PC-3 (cell line): ENCODE measurements around the gene HAO1. TPM values are rescaled to one million over a fixed set of nuclear protein-coding genes. Genes with fewer than 3 reads are reported as not detected.

ENCODE experiments used
- ATAC-seq: fragments of 200-7000 bp; cut with Tn5 transposase; 2 replicates; pipeline ENCODE4 v1.9.1; 2020; ENCODE audit warnings: mild to moderate bottlenecking, moderate library complexity
- BruUV-seq: library from RNA; stranded (reverse); fragments of 400-500 nt; replicated peaks from 2 replicates; lab custom pipeline; 2021; lab: Mats Ljungman, UMichigan
- CTCF ChIA-PET: fragments of 300-600 bp; sonication (Branson Sonifier 250); formaldehyde crosslinking; loops from one replicate; lab custom pipeline; 2022; ENCODE audit warnings: antibody characterized with exemption; lab: Charles Lee
- POLR2A ChIA-PET: fragments of 300-600 bp; sonication (Branson Sonifier 250); formaldehyde crosslinking; loops from one replicate; lab custom pipeline; 2022; ENCODE audit warnings: antibody characterized with exemption; ENCODE audit not compliant: unreplicated experiment; lab: Charles Lee
- DNase-seq: peaks from one replicate; pipeline ENCODE4 v3.0.0-alpha.2; 2015
- H2AFZ ChIP-seq: fragments of 300-600 bp; sonication (generic); 2 replicates; pipeline ENCODE4 v1.6.0; 2016; ENCODE audit warnings: antibody characterized with exemption, low read length
- H3F3A ChIP-seq: fragments of 300-600 bp; sonication (generic); one replicate; pipeline ENCODE4 v1.6.0; 2017; ENCODE audit warnings: antibody characterized with exemption, low read length, control low read depth, mild to moderate bottlenecking; ENCODE audit not compliant: unreplicated experiment
- H3K27ac ChIP-seq: fragments of 300-600 bp; sonication (generic); 2 replicates; pipeline ENCODE4 v1.5.1; 2016; ENCODE audit warnings: mild to moderate bottlenecking, low read length
- H3K27me3 ChIP-seq: fragments of 300-600 bp; sonication (generic); 2 replicates; pipeline ENCODE4 v1.6.1; 2016; ENCODE audit warnings: low read length, mixed read lengths
- H3K36me3 ChIP-seq: fragments of 300-600 bp; sonication (generic); 2 replicates; pipeline ENCODE4 v1.6.1; 2016; ENCODE audit warnings: low read depth, mixed run types, low read length, mixed read lengths
- H3K4me1 ChIP-seq: fragments of 300-600 bp; sonication (generic); 2 replicates; pipeline ENCODE4 v1.5.1; 2016; ENCODE audit warnings: low read length; ENCODE audit not compliant: insufficient read depth
- H3K4me2 ChIP-seq: fragments of 300-600 bp; sonication (generic); 2 replicates; pipeline ENCODE4 v1.6.0; 2016; ENCODE audit warnings: low read length
- H3K4me3 ChIP-seq: fragments of 300-600 bp; sonication (generic); 2 replicates; pipeline ENCODE4 v1.5.1; 2016; ENCODE audit warnings: mild to moderate bottlenecking, low read length, mixed read lengths
- H3K79me2 ChIP-seq: fragments of 300-600 bp; sonication (generic); 2 replicates; pipeline ENCODE4 v1.6.1; 2017; ENCODE audit warnings: low read length, mixed read lengths
- H3K9ac ChIP-seq: fragments of 300-600 bp; sonication (generic); 2 replicates; pipeline ENCODE4 v1.6.0; 2016; ENCODE audit warnings: mild to moderate bottlenecking, low read length
- H3K9me2 ChIP-seq: fragments of 300-600 bp; sonication (generic); replicated peaks from 2 replicates; pipeline ENCODE4 v1.6.1; 2016; ENCODE audit warnings: mixed run types, low read length, mixed read lengths
- H3K9me3 ChIP-seq: fragments of 300-600 bp; sonication (generic); 2 replicates; pipeline ENCODE4 v1.6.1; 2016; ENCODE audit warnings: low read length, mixed read lengths
- H4K20me1 ChIP-seq: fragments of 300-600 bp; sonication (generic); 2 replicates; pipeline ENCODE4 v1.6.1; 2016; ENCODE audit warnings: low read length, mixed read lengths
- EZH2 ChIP-seq: fragments of 300-600 bp; sonication (generic); IDR thresholded peaks from one replicate; pipeline ENCODE4 v1.6.1; 2017; ENCODE audit warnings: antibody characterized with exemption, mild to moderate bottlenecking, low read length; ENCODE audit not compliant: unreplicated experiment
- EZH2phosphoT487 ChIP-seq: fragments of 300-600 bp; sonication (generic); IDR thresholded peaks from 2 replicates; pipeline ENCODE4 v1.6.1; 2018; ENCODE audit warnings: mild to moderate bottlenecking, antibody characterized with exemption, low read length, borderline replicate concordance
- intact Hi-C: fragments of 100-400 bp; cut with micrococcal nuclease; formaldehyde crosslinking; loops from 2 replicates; pipeline ENCODE4 v1.9.0; 2023
- total RNA-seq: library from RNA; depleted of rRNA; stranded (reverse); fragments of >200 nt; gene quantifications from 2 replicates; pipeline ENCODE4 v1.2.3, GENCODE V29; 2014
- TF ChIP-seq, protein P1 (sequence below): fragments of 300-600 bp; sonication (generic); conservative IDR thresholded peaks from 2 replicates; pipeline ENCODE4 v1.5.1; 2017; ENCODE audit warnings: antibody characterized with exemption, low read depth, mild to moderate bottlenecking, low read length

Gene HAO1
- total RNA-seq, 1 experiment from 2014 or later: 0.33 TPM

GRCh38 chr20:7943891-7944290 is 3.6 kb upstream of the HAO1 start:
- no peaks in the 10 kb centered on the region for H3F3A ChIP-seq
- H3K27ac ChIP-seq: no peak overlapping the region
- H2AFZ ChIP-seq: no peak overlapping the region
- no peaks in the 10 kb centered on the region for H3K79me2 ChIP-seq
- no peaks in the 10 kb centered on the region for H3K4me1 ChIP-seq
- no peaks in the 10 kb centered on the region for H3K36me3 ChIP-seq
- no peak overlapping the region for H3K9ac ChIP-seq
- no peaks in the 10 kb centered on the region for H4K20me1 ChIP-seq
- ChIA-PET POLR2A (no interaction called here), CTCF (no interaction called here)
- DNase-seq: no peak
- no peak for ATAC-seq
- intact Hi-C loops: no loop called here
- BruUV-seq: no TSS peak
- H3K9me2 ChIP-seq: 0 out of 2 replicates have a peak, but pooled peaks cover 3% of the 10 kb centered on the region
- no peak overlapping the region for H3K4me3 ChIP-seq
- H3K9me3 ChIP-seq: no peaks in the 10 kb centered on the region
- TF ChIP-seq, protein P1, sequence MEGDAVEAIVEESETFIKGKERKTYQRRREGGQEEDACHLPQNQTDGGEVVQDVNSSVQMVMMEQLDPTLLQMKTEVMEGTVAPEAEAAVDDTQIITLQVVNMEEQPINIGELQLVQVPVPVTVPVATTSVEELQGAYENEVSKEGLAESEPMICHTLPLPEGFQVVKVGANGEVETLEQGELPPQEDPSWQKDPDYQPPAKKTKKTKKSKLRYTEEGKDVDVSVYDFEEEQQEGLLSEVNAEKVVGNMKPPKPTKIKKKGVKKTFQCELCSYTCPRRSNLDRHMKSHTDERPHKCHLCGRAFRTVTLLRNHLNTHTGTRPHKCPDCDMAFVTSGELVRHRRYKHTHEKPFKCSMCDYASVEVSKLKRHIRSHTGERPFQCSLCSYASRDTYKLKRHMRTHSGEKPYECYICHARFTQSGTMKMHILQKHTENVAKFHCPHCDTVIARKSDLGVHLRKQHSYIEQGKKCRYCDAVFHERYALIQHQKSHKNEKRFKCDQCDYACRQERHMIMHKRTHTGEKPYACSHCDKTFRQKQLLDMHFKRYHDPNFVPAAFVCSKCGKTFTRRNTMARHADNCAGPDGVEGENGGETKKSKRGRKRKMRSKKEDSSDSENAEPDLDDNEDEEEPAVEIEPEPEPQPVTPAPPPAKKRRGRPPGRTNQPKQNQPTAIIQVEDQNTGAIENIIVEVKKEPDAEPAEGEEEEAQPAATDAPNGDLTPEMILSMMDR: no peak
- no peak for TF ChIP-seq EZH2
- TF ChIP-seq EZH2phosphoT487: no peak
- H3K27me3 ChIP-seq: peaks cover 33% of the 10 kb centered on the region; the same call in 1 of the 2 replicates
- no peak overlapping the region for H3K4me2 ChIP-seq

DNA sequence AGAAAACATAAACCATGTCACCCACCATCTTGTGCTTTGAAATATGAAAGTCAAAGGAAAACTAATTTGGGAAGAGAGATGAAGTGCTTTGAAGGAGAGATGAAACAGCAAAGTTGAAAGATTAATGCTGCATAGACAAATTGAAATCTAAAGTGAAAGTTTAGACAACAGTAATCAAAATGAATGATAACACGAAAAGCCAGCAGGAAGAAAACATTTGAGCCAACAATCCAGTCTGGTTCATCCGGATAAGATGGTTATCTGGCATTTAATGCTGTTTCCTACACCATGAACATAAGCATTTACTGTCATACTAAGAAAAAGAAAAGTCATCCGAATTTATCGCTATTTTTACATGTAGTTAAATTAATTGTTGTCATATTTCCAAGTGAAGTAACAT is 595 bp downstream of the HAO1 start:
- no peak overlapping the region for H2AFZ ChIP-seq
- CTCF ChIA-PET: no interaction called here
- H3K27me3 ChIP-seq: peaks cover 11% of the 10 kb centered on the region; the same call in 1 of the 2 replicates

DNA sequence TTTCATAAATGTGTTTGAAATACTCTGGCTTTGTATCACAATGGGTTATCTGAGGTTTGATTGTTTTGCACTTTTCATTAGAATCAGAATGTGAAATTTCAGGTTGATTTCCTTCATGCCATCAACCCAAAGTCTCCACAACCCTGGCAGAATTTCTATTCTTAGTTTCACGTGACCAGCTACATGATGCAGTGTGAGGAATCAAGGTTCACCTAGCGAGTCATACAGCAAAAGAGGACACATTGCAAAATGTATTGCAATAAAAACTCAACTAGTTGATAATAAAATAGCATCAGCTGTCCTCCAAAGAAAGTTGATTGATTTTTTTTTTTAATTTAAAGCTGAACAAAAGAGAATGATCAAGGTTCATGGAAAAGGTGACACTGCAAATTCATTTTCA is 2.2 kb downstream of the HAO1 start:
- Histone ChIP-seq H3F3A (no peaks in the 10 kb centered on the region), H3K4me2 (no peak overlapping the region), H3K4me3 (no peak overlapping the region), H3K36me3 (no peaks in the 10 kb centered on the region), H3K27me3 (peaks cover 3% of the 10 kb centered on the region; the same call in 1 of the 2 replicates), H3K79me2 (no peaks in the 10 kb centered on the region), H3K9me3 (no peaks in the 10 kb centered on the region), H4K20me1 (no peaks in the 10 kb centered on the region), H3K4me1 (peaks cover 7% of the 10 kb centered on the region), H3K9me2 (no peaks in the 10 kb centered on the region), H3K9ac (no peak overlapping the region), H3K27ac (no peak overlapping the region), H2AFZ (no peak overlapping the region)
- ATAC-seq (no peak), DNase-seq (no peak)
- POLR2A ChIA-PET: no interaction called here
- no TSS peak for BruUV-seq
- TF ChIP-seq EZH2phosphoT487 (no peak), EZH2 (no peak)
- TF ChIP-seq, protein P1: no peak
- intact Hi-C loops: loop anchor here (5.0 kb wide), 1 partner anchor 104 kb away; no protein-coding TSS in a partner anchor
- CTCF ChIA-PET: interaction anchor here (0.5 to 2.5 kb wide), 3 partner anchors 50 to 821 kb away, joined by 4 to 46 read pairs (median 8); no protein-coding TSS in a partner anchor

More for the DNA sequence above, 595 bp downstream of the HAO1 start:
- H3K79me2 ChIP-seq: no peaks in the 10 kb centered on the region
- ATAC-seq (no peak), DNase-seq (no peak)
- no peak overlapping the region for H3K4me2 ChIP-seq
- no peaks in the 10 kb centered on the region for H3F3A ChIP-seq
- H3K36me3 ChIP-seq: no peaks in the 10 kb centered on the region
- no peaks in the 10 kb centered on the region for H3K9me2 ChIP-seq
- peaks cover 7% of the 10 kb centered on the region for H3K4me1 ChIP-seq
- no peak overlapping the region for H3K9ac ChIP-seq
- intact Hi-C loops: loop anchor here (5.0 kb wide), 1 partner anchor 103 kb away; no protein-coding TSS in a partner anchor
- no peaks in the 10 kb centered on the region for H3K9me3 ChIP-seq
- no peaks in the 10 kb centered on the region for H4K20me1 ChIP-seq
- TF ChIP-seq EZH2phosphoT487 (no peak), EZH2 (no peak)
- TF ChIP-seq, protein P1: no peak
- POLR2A ChIA-PET: no interaction called here
- BruUV-seq: no TSS peak
- H3K27ac ChIP-seq: no peak overlapping the region
- no peak overlapping the region for H3K4me3 ChIP-seq
